ENCODE measurements around the gene CCL25. TPM values are rescaled to one million over a fixed set of nuclear protein-coding genes. Genes with fewer than 3 reads are reported as not detected.

The CCL25 gene
- total and polyA plus RNA-seq, 2 donors (not counting 3 experiments of a cell fraction or from before 2014, with no cell fraction given) = not detected

GRCh38 chr19:8081569-8082550 is 29.3 kb downstream of the CCL25 start:
- FAIRE-seq = no peak
- Histone ChIP-seq H3K9me3 (replicated peaks; ENCODE audit: control insufficient read depth, insufficient read depth, low read length) (no peaks in the 10 kb centered on the region), H3K27me3 (ENCODE audit: control insufficient read depth in 2 of 2, insufficient read depth in 2 of 2, low read length in 2 of 2) (no peaks in the 10 kb centered on the region), H3K36me3 (ENCODE audit: control insufficient read depth in 2 of 2, extremely low read depth in 1 of 2, insufficient read depth in 2 of 2, low read length in 2 of 2) (no peaks in the 10 kb centered on the region), H3K4me3 (replicated peaks in 1 of 3; ENCODE audit: insufficient read depth in 1 of 3, low read depth in 1 of 3, low read length in 3 of 3) (no peak overlapping the region), H2AFZ (ENCODE audit: low read depth, low read length) (no peak overlapping the region), H3K79me2 (ENCODE audit: control insufficient read depth, insufficient read depth, low read length) (no peaks in the 10 kb centered on the region), H3K27ac (ENCODE audit: insufficient read depth, low read depth, low read length) (no peak overlapping the region), H3K4me1 (ENCODE audit: control insufficient read depth, extremely low read depth, insufficient read depth, low read length) (no peaks in the 10 kb centered on the region), H3K4me2 (ENCODE audit: insufficient read depth, low read length) (no peak overlapping the region), H3K9me1 (replicated peaks; ENCODE audit: control insufficient read depth, extremely low read depth, insufficient read depth, low read length) (no peaks in the 10 kb centered on the region), H3K9ac (replicated peaks; ENCODE audit: extremely low read depth, insufficient read depth, low read length) (no peak overlapping the region), H4K20me1 (replicated peaks; ENCODE audit: control insufficient read depth, extremely low read depth, insufficient read depth, low read length) (no peaks in the 10 kb centered on the region)
- no TSS peak for BruUV-seq (replicated peaks)
- intact Hi-C loops (cut with micrococcal nuclease) (no loop called here), dilution Hi-C loops (cut with MboI; ENCODE audit: extremely low pct_ligation_motif_present, low sequenced_read_pairs) (no loop called here)
- TF ChIP-seq MAX (IDR thresholded peaks at IDR 0.05; ENCODE audit: insufficient read depth, insufficient read length) (no peak), POLR2A (IDR thresholded peaks at IDR 0.05; ENCODE audit: low read depth, low read length) (no peak), MYC (IDR thresholded peaks at IDR 0.05; ENCODE audit: low read depth, low read length) (no peak), FOS (IDR thresholded peaks at IDR 0.05; ENCODE audit: borderline replicate concordance, insufficient read depth, low read length) (no peak), JUN (IDR thresholded peaks at IDR 0.05; ENCODE audit: borderline replicate concordance, insufficient read depth, insufficient read length, low read depth) (no peak), GATA2 (IDR thresholded peaks at IDR 0.05; ENCODE audit: insufficient read depth, insufficient read length, low read depth, low read length) (no peak), POLR2AphosphoS5 (IDR thresholded peaks at IDR 0.05; ENCODE audit: insufficient read depth, low read depth, low read length) (no peak), EZH2 (IDR thresholded peaks at IDR 0.05; ENCODE audit: borderline replicate concordance, low read depth, low read length, severe bottlenecking) (no peak)
- TF ChIP-seq, protein P1, sequence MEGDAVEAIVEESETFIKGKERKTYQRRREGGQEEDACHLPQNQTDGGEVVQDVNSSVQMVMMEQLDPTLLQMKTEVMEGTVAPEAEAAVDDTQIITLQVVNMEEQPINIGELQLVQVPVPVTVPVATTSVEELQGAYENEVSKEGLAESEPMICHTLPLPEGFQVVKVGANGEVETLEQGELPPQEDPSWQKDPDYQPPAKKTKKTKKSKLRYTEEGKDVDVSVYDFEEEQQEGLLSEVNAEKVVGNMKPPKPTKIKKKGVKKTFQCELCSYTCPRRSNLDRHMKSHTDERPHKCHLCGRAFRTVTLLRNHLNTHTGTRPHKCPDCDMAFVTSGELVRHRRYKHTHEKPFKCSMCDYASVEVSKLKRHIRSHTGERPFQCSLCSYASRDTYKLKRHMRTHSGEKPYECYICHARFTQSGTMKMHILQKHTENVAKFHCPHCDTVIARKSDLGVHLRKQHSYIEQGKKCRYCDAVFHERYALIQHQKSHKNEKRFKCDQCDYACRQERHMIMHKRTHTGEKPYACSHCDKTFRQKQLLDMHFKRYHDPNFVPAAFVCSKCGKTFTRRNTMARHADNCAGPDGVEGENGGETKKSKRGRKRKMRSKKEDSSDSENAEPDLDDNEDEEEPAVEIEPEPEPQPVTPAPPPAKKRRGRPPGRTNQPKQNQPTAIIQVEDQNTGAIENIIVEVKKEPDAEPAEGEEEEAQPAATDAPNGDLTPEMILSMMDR (IDR thresholded peaks at IDR 0.05; ENCODE audit: extremely low read depth in 1 of 2, insufficient read depth in 1 of 2, low read depth in 1 of 2, low read length in 2 of 2) = no peak
- ChIA-PET CTCF (no interaction called here), POLR2A (no interaction called here)
- DNase-seq (ENCODE audit: low read depth, low spot score) = no peak

Measured in endothelial cell of umbilical vein (primary cell).